ENCODE measurements around the gene NXPH1.

NXPH1 gene

DNA sequence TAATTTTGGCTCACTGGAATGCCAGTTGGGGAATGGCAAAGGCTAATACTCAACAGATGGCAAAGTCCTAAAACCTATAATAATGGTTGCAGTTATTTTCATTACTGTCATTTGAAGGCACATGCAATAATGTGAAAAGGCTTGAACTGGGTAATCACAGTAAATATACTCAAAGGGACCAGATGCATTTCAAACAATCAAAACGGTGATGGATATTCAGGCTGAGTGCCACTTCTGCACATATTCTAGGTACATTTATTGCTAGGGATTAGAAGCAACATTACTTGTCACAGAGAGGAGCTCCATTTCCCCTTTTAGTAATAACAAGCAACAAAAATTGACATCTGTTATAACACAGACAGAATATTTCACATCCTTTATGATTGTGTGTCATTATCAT lies 171.8 kb downstream of the NXPH1 start:
- H3K4me3 ChIP-seq (ENCODE audit: low read depth, low read length) = no peak overlapping the region
- TF ChIP-seq, protein P1, sequence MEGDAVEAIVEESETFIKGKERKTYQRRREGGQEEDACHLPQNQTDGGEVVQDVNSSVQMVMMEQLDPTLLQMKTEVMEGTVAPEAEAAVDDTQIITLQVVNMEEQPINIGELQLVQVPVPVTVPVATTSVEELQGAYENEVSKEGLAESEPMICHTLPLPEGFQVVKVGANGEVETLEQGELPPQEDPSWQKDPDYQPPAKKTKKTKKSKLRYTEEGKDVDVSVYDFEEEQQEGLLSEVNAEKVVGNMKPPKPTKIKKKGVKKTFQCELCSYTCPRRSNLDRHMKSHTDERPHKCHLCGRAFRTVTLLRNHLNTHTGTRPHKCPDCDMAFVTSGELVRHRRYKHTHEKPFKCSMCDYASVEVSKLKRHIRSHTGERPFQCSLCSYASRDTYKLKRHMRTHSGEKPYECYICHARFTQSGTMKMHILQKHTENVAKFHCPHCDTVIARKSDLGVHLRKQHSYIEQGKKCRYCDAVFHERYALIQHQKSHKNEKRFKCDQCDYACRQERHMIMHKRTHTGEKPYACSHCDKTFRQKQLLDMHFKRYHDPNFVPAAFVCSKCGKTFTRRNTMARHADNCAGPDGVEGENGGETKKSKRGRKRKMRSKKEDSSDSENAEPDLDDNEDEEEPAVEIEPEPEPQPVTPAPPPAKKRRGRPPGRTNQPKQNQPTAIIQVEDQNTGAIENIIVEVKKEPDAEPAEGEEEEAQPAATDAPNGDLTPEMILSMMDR (IDR thresholded peaks at IDR 0.05; ENCODE audit: control insufficient read depth, extremely low read depth, insufficient read depth) = no peak
- DNase-seq (ENCODE audit: low read depth) = no peak

GRCh38 chr7:8612584-8612983 lies 179.2 kb downstream of the NXPH1 start:
- TF ChIP-seq, protein P1 (IDR thresholded peaks at IDR 0.05; ENCODE audit: control insufficient read depth, extremely low read depth, insufficient read depth) = no peak
- H3K4me3 ChIP-seq (ENCODE audit: low read depth, low read length) = no peak overlapping the region
- DNase-seq (ENCODE audit: low read depth) = peak; percentile 63

DNA sequence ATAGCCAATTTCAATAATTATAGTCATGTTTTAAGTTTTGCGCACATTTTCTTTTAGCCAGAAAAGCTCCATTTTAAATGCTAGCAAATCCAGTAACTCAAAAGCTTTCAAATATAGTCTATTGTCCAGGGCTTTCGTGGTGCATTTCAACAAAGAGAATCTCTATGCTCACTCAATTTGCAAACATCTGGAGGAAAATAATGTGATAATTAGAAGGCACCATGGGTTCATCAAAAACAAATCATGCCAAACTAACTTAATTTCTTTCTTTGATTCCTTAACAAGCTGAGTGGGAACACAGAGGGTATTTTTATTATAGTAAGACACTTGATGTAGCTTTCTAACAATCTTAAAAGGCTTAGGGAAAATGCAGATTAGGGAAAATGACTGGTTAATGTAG lies 179.8 kb downstream of the NXPH1 start:
- TF ChIP-seq, protein P1 (IDR thresholded peaks at IDR 0.05; ENCODE audit: control insufficient read depth, extremely low read depth, insufficient read depth) = no peak
- H3K4me3 ChIP-seq (ENCODE audit: low read depth, low read length) = no peak overlapping the region
- DNase-seq (ENCODE audit: low read depth) = no peak

DNA sequence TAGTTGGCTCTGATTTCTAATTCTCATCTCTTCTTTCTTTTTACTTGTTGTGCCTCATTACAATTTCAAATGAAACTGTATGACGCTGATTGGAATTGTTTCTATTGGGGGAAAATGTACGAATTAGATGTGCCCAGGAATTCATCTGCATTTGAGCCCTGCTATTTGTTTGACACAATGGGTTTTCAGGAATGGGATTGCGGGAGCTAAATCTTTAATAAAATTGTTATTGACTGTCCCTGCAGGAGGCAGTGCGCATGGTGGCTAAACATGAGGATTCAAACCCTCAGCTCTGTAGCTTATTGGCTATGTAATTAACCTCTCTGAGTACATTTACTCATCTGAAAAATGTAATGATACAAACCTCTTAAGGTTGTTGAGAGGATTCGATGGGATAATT lies 181.6 kb downstream of the NXPH1 start:
- TF ChIP-seq, protein P1 (IDR thresholded peaks at IDR 0.05; ENCODE audit: control insufficient read depth, extremely low read depth, insufficient read depth) = no peak
- DNase-seq (ENCODE audit: low read depth) = no peak
- H3K4me3 ChIP-seq (ENCODE audit: low read depth, low read length) = no peak overlapping the region

DNA sequence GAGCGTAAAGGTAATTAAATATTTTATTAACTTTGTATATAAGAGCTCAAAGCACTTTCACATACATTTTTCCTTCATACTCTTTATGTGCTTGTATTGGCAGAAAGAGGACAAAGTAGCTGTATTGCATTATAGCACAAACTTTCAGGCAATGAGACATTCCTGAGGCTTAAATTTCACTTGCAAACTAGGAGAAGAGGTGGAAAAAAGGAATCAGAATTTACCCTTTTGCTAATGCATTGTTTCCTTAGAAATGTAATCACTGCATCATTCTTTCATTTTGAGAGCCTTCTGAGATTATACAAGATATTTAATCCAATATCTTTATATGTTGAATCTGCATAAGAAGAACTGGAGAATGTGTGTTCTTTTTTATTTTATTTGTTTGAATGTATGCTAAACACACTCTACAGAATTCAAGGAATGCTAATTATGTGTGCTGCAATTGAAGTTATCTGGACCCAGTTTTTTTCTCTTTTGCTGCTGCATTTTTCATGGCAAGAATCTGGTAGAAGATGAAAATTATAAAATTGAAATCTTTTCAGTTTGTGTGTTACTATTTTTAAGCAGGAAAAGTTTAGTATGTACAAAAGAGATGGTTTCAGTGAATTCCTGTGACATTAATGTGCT lies 185.1 kb downstream of the NXPH1 start:
- no peak overlapping the region for H3K4me3 ChIP-seq (ENCODE audit: low read depth, low read length)
- no peak for DNase-seq (ENCODE audit: low read depth)
- TF ChIP-seq, protein P1 (IDR thresholded peaks at IDR 0.05; ENCODE audit: control insufficient read depth, extremely low read depth, insufficient read depth) = no peak

- H3K4me3 ChIP-seq (ENCODE audit: low read depth, low read length) = no peak overlapping the region
- DNase-seq (ENCODE audit: low read depth) = no peak
- TF ChIP-seq, protein P1 (IDR thresholded peaks at IDR 0.05; ENCODE audit: control insufficient read depth, extremely low read depth, insufficient read depth) = no peak
These were observed 186.8 kb downstream of the NXPH1 start for GRCh38 chr7:8620169-8620568.

DNA sequence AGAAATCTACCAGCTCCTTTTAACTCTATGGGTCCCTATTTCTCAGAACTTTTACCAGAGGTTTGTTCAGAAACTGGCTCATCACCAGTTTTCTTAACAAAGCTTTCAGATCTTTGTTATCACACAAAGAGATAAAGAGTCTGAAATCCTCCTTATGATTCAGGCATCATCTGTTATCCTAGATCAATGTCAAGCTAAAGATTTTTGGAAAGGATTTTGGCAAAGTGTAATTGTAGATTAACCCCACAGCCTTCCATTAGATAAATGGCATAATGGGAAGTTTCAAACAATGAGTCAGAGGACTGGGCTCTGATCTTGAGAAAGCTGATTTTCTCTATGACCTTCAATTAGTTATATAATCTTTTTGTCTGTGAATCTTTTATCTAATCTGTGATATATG lies 192.2 kb downstream of the NXPH1 start:
- H3K4me3 ChIP-seq (ENCODE audit: low read depth, low read length) = no peak overlapping the region
- DNase-seq (ENCODE audit: low read depth) = no peak
- TF ChIP-seq, protein P1 (IDR thresholded peaks at IDR 0.05; ENCODE audit: control insufficient read depth, extremely low read depth, insufficient read depth) = no peak

Measured in LNCaP clone FGC (cell line).